ENCODE results near the gene GPSM3. TPM values are rescaled to one million over a fixed set of nuclear protein-coding genes. Genes with fewer than 3 reads are reported as not detected.
A peak's percentile ranks its signal among the peaks of the same experiment; 100 is the strongest.
"Not testable (repeated sequence)": the region's sequence is repeated elsewhere in the genome, so short reads cannot be mapped to it uniquely, and the experiment has no call there.

Gene GPSM3
- polyA plus RNA-seq, 4 donors, result 6.0 to 31.3 (median 14.0) TPM

- peaks cover 0 to 19% (median 0%) of the 10 kb centered on the region in 3 donors for H3K4me1 ChIP-seq (ENCODE audit: control insufficient read depth in 3 of 3, insufficient read depth in 2 of 3, low read depth in 1 of 3, low read length in 2 of 3)
- no peak for DNase-seq
- no peak overlapping the region for H3K27ac ChIP-seq (ENCODE audit: low read depth in 1 of 3, low read length in 2 of 3)
- 82 to 85% (median 83%) methylated on average over 17 of the region's 17 CpGs for WGBS, 3 donors
- H3K36me3 ChIP-seq (ENCODE audit: control insufficient read depth in 3 of 3, insufficient read depth in 2 of 3, low read depth in 1 of 3, low read length in 3 of 3), result no peaks in the 10 kb centered on the region
- H3K4me3 ChIP-seq (ENCODE audit: low read depth in 1 of 3, low read length in 3 of 3), result no peak overlapping the region
- H3K27me3 ChIP-seq (ENCODE audit: control insufficient read depth in 3 of 3, insufficient read depth in 3 of 3, low read length in 3 of 3), result no peaks in the 10 kb centered on the region
- H3K9me3 ChIP-seq (ENCODE audit: control insufficient read depth in 2 of 2, insufficient read depth in 1 of 2, low read depth in 1 of 2, low read length in 1 of 2), result no peaks in the 10 kb centered on the region
- FAIRE-seq, result no peak
Measured at GRCh38 chr6:32198866-32199265, 6.4 kb upstream of the GPSM3 start.

GRCh38 chr6:32198345-32198696, 5.9 kb upstream of the GPSM3 start:
- H3K4me1 ChIP-seq (ENCODE audit: control insufficient read depth in 3 of 3, insufficient read depth in 2 of 3, low read depth in 1 of 3, low read length in 2 of 3), result peaks cover 0 to 19% (median 0%) of the 10 kb centered on the region in 3 donors
- H3K27me3 ChIP-seq (ENCODE audit: control insufficient read depth in 3 of 3, insufficient read depth in 3 of 3, low read length in 3 of 3), result no peaks in the 10 kb centered on the region
- WGBS, 3 donors, result 43 to 81% (median 52%) methylated on average over 3 of the region's 3 CpGs
- H3K27ac ChIP-seq (ENCODE audit: low read depth in 1 of 3, low read length in 2 of 3), result no peak overlapping the region
- FAIRE-seq, result no peak
- no peak overlapping the region for H3K4me3 ChIP-seq (ENCODE audit: low read depth in 1 of 3, low read length in 3 of 3)
- no peaks in the 10 kb centered on the region for H3K9me3 ChIP-seq (ENCODE audit: control insufficient read depth in 2 of 2, insufficient read depth in 1 of 2, low read depth in 1 of 2, low read length in 1 of 2)
- no peaks in the 10 kb centered on the region for H3K36me3 ChIP-seq (ENCODE audit: control insufficient read depth in 3 of 3, insufficient read depth in 2 of 3, low read depth in 1 of 3, low read length in 3 of 3)
- no peak for DNase-seq

GRCh38 chr6:32196682-32197616, 4.5 kb upstream of the GPSM3 start:
- peak in 1 of 2 donors; percentile 30 for DNase-seq
- Histone ChIP-seq H3K36me3 (ENCODE audit: control insufficient read depth in 3 of 3, insufficient read depth in 2 of 3, low read depth in 1 of 3, low read length in 3 of 3) (no peaks in the 10 kb centered on the region), H3K27ac (ENCODE audit: low read depth in 1 of 3, low read length in 2 of 3) (peak overlapping the region; percentile 98 to 99 (median 98)), H3K9me3 (ENCODE audit: control insufficient read depth in 2 of 2, insufficient read depth in 1 of 2, low read depth in 1 of 2, low read length in 1 of 2) (no peaks in the 10 kb centered on the region), H3K4me3 (ENCODE audit: low read depth in 1 of 3, low read length in 3 of 3) (peak overlapping the region in 2 of 3 donors; percentile 72 to 81), H3K4me1 (ENCODE audit: control insufficient read depth in 3 of 3, insufficient read depth in 2 of 3, low read depth in 1 of 3, low read length in 2 of 3) (peaks cover 0 to 31% (median 2%) of the 10 kb centered on the region in 3 donors), H3K27me3 (ENCODE audit: control insufficient read depth in 3 of 3, insufficient read depth in 3 of 3, low read length in 3 of 3) (no peaks in the 10 kb centered on the region)
- FAIRE-seq, result no peak
- WGBS, 3 donors, result 33 to 37% (median 34%) methylated on average over 26 to 28 of the region's 28 CpGs

- Histone ChIP-seq H3K27ac (ENCODE audit: low read depth in 1 of 3, low read length in 2 of 3) (peak overlapping the region; percentile 98 to 99 (median 98)), H3K9me3 (ENCODE audit: control insufficient read depth in 2 of 2, insufficient read depth in 1 of 2, low read depth in 1 of 2, low read length in 1 of 2) (no peaks in the 10 kb centered on the region), H3K4me3 (ENCODE audit: low read depth in 1 of 3, low read length in 3 of 3) (peak overlapping the region; percentile 61 to 81 (median 72)), H3K4me1 (ENCODE audit: control insufficient read depth in 3 of 3, insufficient read depth in 2 of 3, low read depth in 1 of 3, low read length in 2 of 3) (peaks cover 2 to 40% (median 2%) of the 10 kb centered on the region in 3 donors), H3K36me3 (ENCODE audit: control insufficient read depth in 3 of 3, insufficient read depth in 2 of 3, low read depth in 1 of 3, low read length in 3 of 3) (no peaks in the 10 kb centered on the region), H3K27me3 (ENCODE audit: control insufficient read depth in 3 of 3, insufficient read depth in 3 of 3, low read length in 3 of 3) (no peaks in the 10 kb centered on the region)
- peak; percentile 73 to 94 for DNase-seq
- 0% methylated on average over 55 to 58 of the region's 58 CpGs for WGBS, 3 donors
- no peak for FAIRE-seq
Measured at GRCh38 chr6:32195902-32196681, 3.6 kb upstream of the GPSM3 start.

GRCh38 chr6:32195652-32195901, 3.1 kb upstream of the GPSM3 start:
- peak overlapping the region in 2 of 3 donors; percentile 98 for H3K27ac ChIP-seq (ENCODE audit: low read depth in 1 of 3, low read length in 2 of 3)
- peak overlapping the region in 1 of 3 donors; percentile 72 for H3K4me3 ChIP-seq (ENCODE audit: low read depth in 1 of 3, low read length in 3 of 3)
- H3K9me3 ChIP-seq (ENCODE audit: control insufficient read depth in 2 of 2, insufficient read depth in 1 of 2, low read depth in 1 of 2, low read length in 1 of 2), result no peaks in the 10 kb centered on the region
- peak; percentile 100 for DNase-seq
- H3K36me3 ChIP-seq (ENCODE audit: control insufficient read depth in 3 of 3, insufficient read depth in 2 of 3, low read depth in 1 of 3, low read length in 3 of 3), result no peaks in the 10 kb centered on the region
- peaks cover 6 to 44% (median 6%) of the 10 kb centered on the region in 3 donors for H3K4me1 ChIP-seq (ENCODE audit: control insufficient read depth in 3 of 3, insufficient read depth in 2 of 3, low read depth in 1 of 3, low read length in 2 of 3)
- WGBS, 3 donors, result 0 to 1% (median 1%) methylated on average over 25 of the region's 25 CpGs
- no peaks in the 10 kb centered on the region for H3K27me3 ChIP-seq (ENCODE audit: control insufficient read depth in 3 of 3, insufficient read depth in 3 of 3, low read length in 3 of 3)
- FAIRE-seq, result no peak

GRCh38 chr6:32194825-32195651, 2.6 kb upstream of the GPSM3 start:
- H3K4me3 ChIP-seq (ENCODE audit: low read depth in 1 of 3, low read length in 3 of 3), result peak overlapping the region; percentile 0 to 40 (median 5)
- no peaks in the 10 kb centered on the region for H3K9me3 ChIP-seq (ENCODE audit: control insufficient read depth in 2 of 2, insufficient read depth in 1 of 2, low read depth in 1 of 2, low read length in 1 of 2)
- H3K4me1 ChIP-seq (ENCODE audit: control insufficient read depth in 3 of 3, insufficient read depth in 2 of 3, low read depth in 1 of 3, low read length in 2 of 3), result peaks cover 6 to 44% (median 7%) of the 10 kb centered on the region in 3 donors
- DNase-seq (peak; percentile 58 to 77), FAIRE-seq (no peak)
- H3K27ac ChIP-seq (ENCODE audit: low read depth in 1 of 3, low read length in 2 of 3), result peak overlapping the region; percentile 56 to 93 (median 91)
- no peaks in the 10 kb centered on the region for H3K27me3 ChIP-seq (ENCODE audit: control insufficient read depth in 3 of 3, insufficient read depth in 3 of 3, low read length in 3 of 3)
- no peaks in the 10 kb centered on the region for H3K36me3 ChIP-seq (ENCODE audit: control insufficient read depth in 3 of 3, insufficient read depth in 2 of 3, low read depth in 1 of 3, low read length in 3 of 3)
- WGBS, 3 donors, result 16 to 18% (median 17%) methylated on average over 15 of the region's 15 CpGs

- Histone ChIP-seq H3K4me3 (ENCODE audit: low read depth in 1 of 3, low read length in 3 of 3) (no peak overlapping the region), H3K4me1 (ENCODE audit: control insufficient read depth in 3 of 3, insufficient read depth in 2 of 3, low read depth in 1 of 3, low read length in 2 of 3) (peaks cover 6 to 44% (median 7%) of the 10 kb centered on the region in 3 donors), H3K9me3 (ENCODE audit: control insufficient read depth in 2 of 2, insufficient read depth in 1 of 2, low read depth in 1 of 2, low read length in 1 of 2) (no peaks in the 10 kb centered on the region), H3K36me3 (ENCODE audit: control insufficient read depth in 3 of 3, insufficient read depth in 2 of 3, low read depth in 1 of 3, low read length in 3 of 3) (peaks cover 0 to under 1% (median 0%) of the 10 kb centered on the region in 3 donors), H3K27ac (ENCODE audit: low read depth in 1 of 3, low read length in 2 of 3) (peak overlapping the region in 1 of 3 donors; percentile 91), H3K27me3 (ENCODE audit: control insufficient read depth in 3 of 3, insufficient read depth in 3 of 3, low read length in 3 of 3) (no peaks in the 10 kb centered on the region)
- WGBS, 3 donors, result 94% methylated on average over 4 of the region's 4 CpGs
- DNase-seq (no peak), FAIRE-seq (no peak)
Measured at GRCh38 chr6:32194388-32194787, 1.9 kb upstream of the GPSM3 start.

- peaks cover 0 to 12% (median 0%) of the 10 kb centered on the region in 3 donors for H3K36me3 ChIP-seq (ENCODE audit: control insufficient read depth in 3 of 3, insufficient read depth in 2 of 3, low read depth in 1 of 3, low read length in 3 of 3)
- DNase-seq; FAIRE-seq; H3K27me3 ChIP-seq (ENCODE audit: control insufficient read depth in 3 of 3, insufficient read depth in 3 of 3, low read length in 3 of 3); H3K9me3 ChIP-seq (ENCODE audit: control insufficient read depth in 2 of 2, insufficient read depth in 1 of 2, low read depth in 1 of 2, low read length in 1 of 2); H3K4me3 ChIP-seq (ENCODE audit: low read depth in 1 of 3, low read length in 3 of 3): not testable (repeated sequence)
- WGBS, 3 donors, result 71 to 85% (median 83%) methylated on average over 13 of the region's 13 CpGs
- peaks cover 10 to 51% (median 12%) of the 10 kb centered on the region in 3 donors for H3K4me1 ChIP-seq (ENCODE audit: control insufficient read depth in 3 of 3, insufficient read depth in 2 of 3, low read depth in 1 of 3, low read length in 2 of 3)
- peak overlapping the region in 2 of 3 donors; percentile 94 to 99 for H3K27ac ChIP-seq (ENCODE audit: low read depth in 1 of 3, low read length in 2 of 3)
Measured at GRCh38 chr6:32193096-32193495, 653 bp upstream of the GPSM3 start.

All from small intestine (tissue), 7 donors.